Spleen (tissue), 7 donors: ENCODE results near the gene TPST1.

Experiments used
- POLR2A ChIP-seq, 3 donors: fragments of 450-650 bp; IDR thresholded peaks; one replicate each; pipeline ENCODE4 v1.5.1; 2017; ENCODE audit warnings: antibody characterized with exemption in 3 of 3, mild to moderate bottlenecking in 1 of 3
- POLR2AphosphoS5 ChIP-seq, 3 donors: sonication (generic); formaldehyde crosslinking; IDR thresholded peaks; one replicate each; pipeline ENCODE4 v1.5.1; 2017; ENCODE audit warnings: antibody characterized with exemption in 3 of 3
- TF ChIP-seq, protein P1 (sequence below), 11 experiments: fragments of 200-600 bp in 7 of 11; fragments of 450-650 bp in 4 of 11; sonication (generic) in 4 of 11; IDR thresholded peaks in 8 of 11; conservative IDR thresholded peaks in 3 of 11; 1 replicate in 7 of 11; 2 replicates in 4 of 11; pipeline versions ENCODE4 v1.4.0 to v1.8.0; 2016 to 2021; ENCODE audit warnings: antibody characterized with exemption in 11 of 11, inconsistent platforms in 4 of 11, mild to moderate bottlenecking in 1 of 11
- donor health status: DM: no; HTN: no; CAD: no; lungs with moderate emphysema.
- donor health status: DM: no; HTN: no; CAD: no.
- donor health status: DM: no; HTN: no; CAD: no.

DNA sequence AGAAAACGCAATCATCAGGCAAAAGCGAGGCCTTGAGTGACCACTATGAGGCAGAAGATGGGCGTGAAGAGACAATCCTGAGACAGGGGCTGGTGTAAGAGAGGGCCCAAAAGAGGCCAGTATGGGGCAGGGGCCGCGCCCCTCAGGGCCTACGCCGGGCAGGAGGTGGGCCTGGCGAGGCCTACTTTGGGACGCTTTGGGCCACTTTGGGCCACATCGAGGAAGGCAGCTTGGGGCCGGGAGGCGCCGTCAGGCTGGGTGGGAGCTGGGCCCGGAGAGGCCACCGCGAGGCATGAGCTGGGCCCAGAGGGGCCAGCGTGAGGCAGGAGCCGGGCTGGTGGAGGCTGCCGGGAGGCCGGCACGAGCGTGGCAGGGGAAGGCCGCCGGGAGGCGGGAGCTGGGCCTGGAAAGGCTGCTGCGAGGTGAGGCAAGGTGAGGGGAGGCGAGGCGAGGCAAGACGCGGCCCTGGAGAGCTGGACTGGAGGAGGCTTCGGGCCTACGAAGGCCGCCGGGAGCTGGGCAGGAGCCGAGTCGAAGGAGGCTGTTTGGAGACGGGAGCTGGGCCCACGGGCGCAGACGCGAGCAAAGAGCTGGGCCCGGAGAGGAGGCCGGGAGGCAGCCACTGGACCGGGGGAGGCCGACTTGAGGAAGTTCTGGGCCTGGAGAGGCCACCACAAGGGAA is 171.3 kb downstream of the TPST1 start:
- TF ChIP-seq, protein P1, sequence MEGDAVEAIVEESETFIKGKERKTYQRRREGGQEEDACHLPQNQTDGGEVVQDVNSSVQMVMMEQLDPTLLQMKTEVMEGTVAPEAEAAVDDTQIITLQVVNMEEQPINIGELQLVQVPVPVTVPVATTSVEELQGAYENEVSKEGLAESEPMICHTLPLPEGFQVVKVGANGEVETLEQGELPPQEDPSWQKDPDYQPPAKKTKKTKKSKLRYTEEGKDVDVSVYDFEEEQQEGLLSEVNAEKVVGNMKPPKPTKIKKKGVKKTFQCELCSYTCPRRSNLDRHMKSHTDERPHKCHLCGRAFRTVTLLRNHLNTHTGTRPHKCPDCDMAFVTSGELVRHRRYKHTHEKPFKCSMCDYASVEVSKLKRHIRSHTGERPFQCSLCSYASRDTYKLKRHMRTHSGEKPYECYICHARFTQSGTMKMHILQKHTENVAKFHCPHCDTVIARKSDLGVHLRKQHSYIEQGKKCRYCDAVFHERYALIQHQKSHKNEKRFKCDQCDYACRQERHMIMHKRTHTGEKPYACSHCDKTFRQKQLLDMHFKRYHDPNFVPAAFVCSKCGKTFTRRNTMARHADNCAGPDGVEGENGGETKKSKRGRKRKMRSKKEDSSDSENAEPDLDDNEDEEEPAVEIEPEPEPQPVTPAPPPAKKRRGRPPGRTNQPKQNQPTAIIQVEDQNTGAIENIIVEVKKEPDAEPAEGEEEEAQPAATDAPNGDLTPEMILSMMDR (IDR thresholded peaks at IDR 0.05 in 8 of 11, conservative IDR thresholded peaks at IDR 0.05 in 3 of 11), result no peak
- no peak for TF ChIP-seq POLR2A (IDR thresholded peaks at IDR 0.05)
- peak in 1 of 3 donors; percentile 32 for TF ChIP-seq POLR2AphosphoS5 (IDR thresholded peaks at IDR 0.05)
